Loucy (cell line): ENCODE data around the gene APOM.

Source experiments
- EZH2phosphoT487 ChIP-seq: fragments of 200-600 bp; IDR thresholded peaks from 2 replicates; pipeline ENCODE4 v1.6.1; 2018; ENCODE audit warnings: antibody characterized with exemption, mild to moderate bottlenecking, moderate library complexity, borderline replicate concordance
- TF ChIP-seq, protein P1 (sequence below): fragments of 200-600 bp; sonication (generic); conservative IDR thresholded peaks from 2 replicates; pipeline ENCODE4 v1.5.1; 2014; ENCODE audit warnings: mild to moderate bottlenecking, antibody characterized with exemption, low read length

DNA sequence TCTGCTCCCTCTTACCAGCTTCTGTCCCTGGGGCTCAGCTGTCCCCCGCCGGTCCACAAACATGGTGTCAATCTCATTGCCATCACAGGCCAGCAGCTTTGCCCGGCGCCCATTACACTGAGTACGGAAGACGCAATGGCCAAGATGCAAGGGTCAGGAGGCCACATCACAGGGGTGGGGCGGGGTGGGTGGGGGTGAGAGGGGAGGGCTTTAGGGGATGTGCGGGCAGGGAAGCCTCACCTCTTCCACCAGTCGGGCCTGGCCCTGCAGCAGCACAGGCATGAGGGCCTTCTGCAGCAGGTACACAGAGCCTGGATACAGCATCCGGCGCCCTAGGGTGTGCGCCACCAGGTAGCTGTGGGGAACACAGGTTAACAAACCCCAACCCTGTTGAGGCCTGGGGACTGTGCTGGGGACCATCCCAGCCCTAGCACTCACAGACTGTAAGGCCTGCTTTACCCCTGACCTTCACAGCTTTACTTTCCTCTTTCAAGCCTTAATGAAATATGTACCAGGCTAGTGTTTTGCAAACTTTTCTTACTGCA, 35.9 kb downstream of the APOM start:
- TF ChIP-seq, protein P1, sequence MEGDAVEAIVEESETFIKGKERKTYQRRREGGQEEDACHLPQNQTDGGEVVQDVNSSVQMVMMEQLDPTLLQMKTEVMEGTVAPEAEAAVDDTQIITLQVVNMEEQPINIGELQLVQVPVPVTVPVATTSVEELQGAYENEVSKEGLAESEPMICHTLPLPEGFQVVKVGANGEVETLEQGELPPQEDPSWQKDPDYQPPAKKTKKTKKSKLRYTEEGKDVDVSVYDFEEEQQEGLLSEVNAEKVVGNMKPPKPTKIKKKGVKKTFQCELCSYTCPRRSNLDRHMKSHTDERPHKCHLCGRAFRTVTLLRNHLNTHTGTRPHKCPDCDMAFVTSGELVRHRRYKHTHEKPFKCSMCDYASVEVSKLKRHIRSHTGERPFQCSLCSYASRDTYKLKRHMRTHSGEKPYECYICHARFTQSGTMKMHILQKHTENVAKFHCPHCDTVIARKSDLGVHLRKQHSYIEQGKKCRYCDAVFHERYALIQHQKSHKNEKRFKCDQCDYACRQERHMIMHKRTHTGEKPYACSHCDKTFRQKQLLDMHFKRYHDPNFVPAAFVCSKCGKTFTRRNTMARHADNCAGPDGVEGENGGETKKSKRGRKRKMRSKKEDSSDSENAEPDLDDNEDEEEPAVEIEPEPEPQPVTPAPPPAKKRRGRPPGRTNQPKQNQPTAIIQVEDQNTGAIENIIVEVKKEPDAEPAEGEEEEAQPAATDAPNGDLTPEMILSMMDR, result no peak
- no peak for TF ChIP-seq EZH2phosphoT487
